Measurements from ENCODE around the gene FAM219A. TPM values are rescaled to one million over a fixed set of nuclear protein-coding genes. Genes with fewer than 3 reads are reported as not detected.

The FAM219A gene
- total and polyA plus RNA-seq, 7 donors: 3.0 to 10.2 (median 7.9) TPM

DNA sequence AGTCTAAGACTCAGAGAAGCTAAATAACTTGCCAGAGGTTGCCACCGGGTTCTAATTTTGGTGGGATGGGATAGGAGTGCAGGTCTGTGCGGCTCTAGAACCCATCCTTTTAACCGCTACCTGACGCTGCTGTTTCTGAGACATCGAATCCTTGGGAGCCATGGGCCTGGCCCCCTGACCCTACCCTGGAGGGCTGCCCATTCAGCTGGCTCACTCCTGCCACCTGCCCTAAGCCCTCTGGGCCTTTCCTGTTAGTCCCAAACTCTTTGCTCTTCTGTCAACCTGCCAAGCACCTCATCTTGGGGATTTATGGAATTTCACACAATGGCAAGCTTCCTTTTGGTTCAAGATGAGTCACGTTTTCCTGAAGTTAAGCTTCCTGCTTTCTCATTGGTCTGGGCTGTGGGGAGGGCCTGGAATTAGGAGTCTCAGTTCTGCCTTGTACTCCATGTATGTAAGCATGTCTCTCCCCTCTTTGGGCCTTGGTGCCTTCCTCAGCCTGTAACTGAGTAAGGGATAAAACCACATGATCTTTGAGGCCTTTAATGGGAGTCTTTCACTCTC, 37.9 kb upstream of the FAM219A start:
- H3K4me3 ChIP-seq: no peak overlapping the region
- intact Hi-C loops (cut with DNase I): no loop called here
- no peaks in the 10 kb centered on the region for H3K27me3 ChIP-seq
- H3K9me3 ChIP-seq: no peaks in the 10 kb centered on the region
- H3K36me3 ChIP-seq: no peaks in the 10 kb centered on the region
- H3K27ac ChIP-seq: no peak overlapping the region
- WGBS, 2 donors: 76 to 83% methylated on average over 6 of the region's 6 CpGs
- peaks cover 0 to 6% (median 4%) of the 10 kb centered on the region in 4 donors for H3K4me1 ChIP-seq
- DNase-seq: peak; percentile 13
- TF ChIP-seq EP300 (IDR thresholded peaks at IDR 0.05) (no peak), POLR2AphosphoS5 (IDR thresholded peaks at IDR 0.05) (no peak), POLR2A (IDR thresholded peaks at IDR 0.05) (no peak)
- TF ChIP-seq, protein P1, sequence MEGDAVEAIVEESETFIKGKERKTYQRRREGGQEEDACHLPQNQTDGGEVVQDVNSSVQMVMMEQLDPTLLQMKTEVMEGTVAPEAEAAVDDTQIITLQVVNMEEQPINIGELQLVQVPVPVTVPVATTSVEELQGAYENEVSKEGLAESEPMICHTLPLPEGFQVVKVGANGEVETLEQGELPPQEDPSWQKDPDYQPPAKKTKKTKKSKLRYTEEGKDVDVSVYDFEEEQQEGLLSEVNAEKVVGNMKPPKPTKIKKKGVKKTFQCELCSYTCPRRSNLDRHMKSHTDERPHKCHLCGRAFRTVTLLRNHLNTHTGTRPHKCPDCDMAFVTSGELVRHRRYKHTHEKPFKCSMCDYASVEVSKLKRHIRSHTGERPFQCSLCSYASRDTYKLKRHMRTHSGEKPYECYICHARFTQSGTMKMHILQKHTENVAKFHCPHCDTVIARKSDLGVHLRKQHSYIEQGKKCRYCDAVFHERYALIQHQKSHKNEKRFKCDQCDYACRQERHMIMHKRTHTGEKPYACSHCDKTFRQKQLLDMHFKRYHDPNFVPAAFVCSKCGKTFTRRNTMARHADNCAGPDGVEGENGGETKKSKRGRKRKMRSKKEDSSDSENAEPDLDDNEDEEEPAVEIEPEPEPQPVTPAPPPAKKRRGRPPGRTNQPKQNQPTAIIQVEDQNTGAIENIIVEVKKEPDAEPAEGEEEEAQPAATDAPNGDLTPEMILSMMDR (IDR thresholded peaks at IDR 0.05): no peak

DNA sequence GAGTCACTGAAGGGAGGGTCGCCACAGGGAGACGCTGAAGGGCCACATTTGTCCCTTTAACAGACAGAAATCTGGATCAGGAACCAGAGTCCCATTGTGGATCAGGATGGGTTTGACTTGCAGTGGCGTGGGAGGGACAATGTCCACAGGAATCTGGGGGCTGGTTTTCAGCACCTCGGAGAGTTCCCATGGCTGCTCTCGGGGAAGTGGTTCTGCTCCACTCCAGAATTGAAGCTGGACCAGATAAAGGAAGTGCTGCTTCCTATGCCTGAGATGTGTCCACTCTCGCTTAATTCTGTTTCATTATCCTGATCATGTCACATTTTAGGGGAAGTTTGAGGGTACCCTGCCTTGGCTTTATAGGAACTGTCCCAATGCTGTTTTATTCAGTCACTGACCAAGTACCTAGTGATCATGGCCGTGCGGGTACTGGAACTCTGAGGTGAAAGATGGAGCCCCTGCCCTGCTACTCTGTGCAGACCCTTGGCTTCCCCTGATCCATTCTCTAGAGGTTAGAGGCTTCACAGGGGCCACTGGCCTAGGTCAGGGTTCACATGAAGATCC, 35.7 kb upstream of the FAM219A start:
- intact Hi-C loops (cut with DNase I): no loop called here
- H3K4me3 ChIP-seq: no peak overlapping the region
- H3K9me3 ChIP-seq: no peaks in the 10 kb centered on the region
- no peaks in the 10 kb centered on the region for H3K4me1 ChIP-seq
- H3K27ac ChIP-seq: no peak overlapping the region
- DNase-seq: no peak
- WGBS, 2 donors: 35 to 37% methylated on average over 8 of the region's 8 CpGs
- TF ChIP-seq, protein P1 (IDR thresholded peaks at IDR 0.05): no peak
- TF ChIP-seq POLR2A (IDR thresholded peaks at IDR 0.05) (no peak), POLR2AphosphoS5 (IDR thresholded peaks at IDR 0.05) (no peak), EP300 (IDR thresholded peaks at IDR 0.05) (no peak)
- H3K27me3 ChIP-seq: peaks cover 0 to 6% (median 0%) of the 10 kb centered on the region in 3 donors
- H3K36me3 ChIP-seq: no peaks in the 10 kb centered on the region

DNA sequence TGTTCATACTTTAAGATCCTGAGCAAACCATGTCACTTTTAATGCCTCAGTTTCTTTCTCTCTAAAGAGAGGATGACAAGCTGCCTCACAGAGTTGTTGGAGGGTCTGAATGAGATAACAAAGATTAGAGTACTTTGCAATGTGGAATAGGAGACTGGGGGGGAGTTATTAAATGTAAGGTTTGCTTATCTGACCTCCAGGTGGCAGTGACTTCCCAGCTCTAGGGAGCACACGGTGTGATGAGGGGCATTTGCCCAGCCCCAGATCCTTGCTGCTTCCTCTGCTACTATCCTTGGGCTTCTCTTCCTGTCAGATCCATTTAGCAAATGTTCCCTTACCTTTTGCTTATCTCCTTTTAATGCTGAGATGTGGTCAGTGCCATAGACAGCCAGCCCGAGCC, 33.7 kb upstream of the FAM219A start:
- TF ChIP-seq EP300 (IDR thresholded peaks at IDR 0.05) (no peak), POLR2A (IDR thresholded peaks at IDR 0.05) (no peak), POLR2AphosphoS5 (IDR thresholded peaks at IDR 0.05) (no peak)
- TF ChIP-seq, protein P1 (IDR thresholded peaks at IDR 0.05): no peak
- H3K4me3 ChIP-seq: no peak overlapping the region
- 7 to 41% methylated on average over 2 of the region's 2 CpGs for WGBS, 2 donors
- no peaks in the 10 kb centered on the region for H3K36me3 ChIP-seq
- no peak for DNase-seq
- H3K27me3 ChIP-seq: peaks cover 0 to 6% (median 0%) of the 10 kb centered on the region in 3 donors
- no peak overlapping the region for H3K27ac ChIP-seq
- H3K9me3 ChIP-seq: no peaks in the 10 kb centered on the region
- intact Hi-C loops (cut with DNase I): no loop called here
- no peaks in the 10 kb centered on the region for H3K4me1 ChIP-seq

GRCh38 chr9:34491596-34491995, 33.2 kb upstream of the FAM219A start:
- DNase-seq: no peak
- Histone ChIP-seq H3K9me3 (no peaks in the 10 kb centered on the region), H3K27ac (no peak overlapping the region), H3K27me3 (peaks cover 0 to 6% (median 0%) of the 10 kb centered on the region in 3 donors), H3K36me3 (no peaks in the 10 kb centered on the region), H3K4me3 (no peak overlapping the region), H3K4me1 (no peaks in the 10 kb centered on the region)
- TF ChIP-seq POLR2A (IDR thresholded peaks at IDR 0.05) (no peak), EP300 (IDR thresholded peaks at IDR 0.05) (no peak), POLR2AphosphoS5 (IDR thresholded peaks at IDR 0.05) (no peak)
- TF ChIP-seq, protein P1 (IDR thresholded peaks at IDR 0.05): no peak
- 47 to 55% methylated on average over 2 of the region's 2 CpGs for WGBS, 2 donors
- intact Hi-C loops (cut with DNase I): no loop called here
